Heart left ventricle (tissue), 13 donors: ENCODE measurements around the gene PTPRN2.

Experiments used
- CTCF ChIP-seq, 12 donors: fragments of 200-600 bp; sonication (generic) in 4 of 12; IDR thresholded peaks; one replicate each; pipeline versions ENCODE4 v1.5.0 to v1.8.0; 2018 to 2022; ENCODE audit warnings: antibody characterized with exemption in 12 of 12, mild to moderate bottlenecking in 5 of 12
- POLR2A ChIP-seq, 2 donors: fragments of 450-650 bp; IDR thresholded peaks; one replicate each; pipeline ENCODE4 v1.6.1; 2017; ENCODE audit warnings: antibody characterized with exemption in 2 of 2, mild to moderate bottlenecking in 2 of 2, moderate library complexity in 2 of 2
- donor health status: ischemic (EF 13 %, LVEDD 7.1; RV severe dilation, severe dysfunction).
- donor health status: DM: no; HTN: yes; CAD: no.
- donor health status: DM: no; HTN: no; CAD: no.
- donor health status: ischemic (EF 25% LVEDD 6.9; RV normal size, moderate dysfunction).
- donor health status: ischemic (EF 25% LVEDD 5.7; RV mildly dilated, moderate dysfunction).
- donor health status: ischemic (EF 35%, LVEDD 5.7; RV mildly dilated, moderate dysfunction).
- donor health status: nonischemic (EF 11% LVEDD 7.7; RV severe dilation, severe dysfunction).
- donor health status: DM: yes; HTN: yes; CAD: no.
- donor health status: PGD.
- donor health status: ischemic (EF 29% LVEDD 5.4; RV normal size, mild dysfunction).
- donor health status: nonischemic (EF 23%, LVEDD 6.1; RV moderate dilation, normal function).

GRCh38 chr7:157541295-157542067 lies 1046.1 kb downstream of the PTPRN2 start:
- TF ChIP-seq CTCF (IDR thresholded peaks at IDR 0.05), result no peak
- TF ChIP-seq POLR2A (IDR thresholded peaks at IDR 0.05), result no peak
